HG03103 (cell line): ENCODE results near the gene RBM33.
A peak's percentile ranks its signal among the peaks of the same experiment; 100 is the strongest.
"Not testable (repeated sequence)": the region's sequence is repeated elsewhere in the genome, so short reads cannot be mapped to it uniquely, and the experiment has no call there.

Experiments used
- ATAC-seq: cut with Tn5 transposase; IDR thresholded peaks from one replicate; pipeline ENCODE4 v1.9.1; 2021; ENCODE audit warnings: low read depth; ENCODE audit not compliant: unreplicated experiment

Gene RBM33

GRCh38 chr7:155662343-155663043 lies 18.0 kb downstream of the RBM33 start:
- no peak for ATAC-seq

DNA sequence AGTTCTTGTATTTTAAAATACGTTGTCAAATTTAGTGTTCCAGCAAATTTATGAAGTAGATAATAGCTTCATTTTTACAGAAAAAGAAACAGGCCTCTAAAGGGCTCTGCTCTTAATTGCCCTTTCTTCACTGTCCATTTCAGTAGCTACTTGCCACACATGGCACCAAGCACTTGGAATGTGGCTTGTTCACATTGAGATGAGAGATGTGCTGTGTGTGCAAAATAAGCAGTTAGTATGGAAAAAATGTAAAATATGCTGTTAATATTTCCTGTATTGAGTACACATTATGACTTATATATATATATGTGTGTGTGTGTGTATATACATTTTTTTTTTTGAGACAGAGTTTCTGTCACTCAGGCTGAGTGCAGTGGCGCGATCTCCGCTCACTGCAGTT lies 19.5 kb downstream of the RBM33 start:
- no peak for ATAC-seq

- ATAC-seq: no peak
Observed at GRCh38 chr7:155665079-155665956, 20.9 kb downstream of the RBM33 start.

- ATAC-seq: no peak
Observed at GRCh38 chr7:155665957-155666287, 21.5 kb downstream of the RBM33 start.

DNA sequence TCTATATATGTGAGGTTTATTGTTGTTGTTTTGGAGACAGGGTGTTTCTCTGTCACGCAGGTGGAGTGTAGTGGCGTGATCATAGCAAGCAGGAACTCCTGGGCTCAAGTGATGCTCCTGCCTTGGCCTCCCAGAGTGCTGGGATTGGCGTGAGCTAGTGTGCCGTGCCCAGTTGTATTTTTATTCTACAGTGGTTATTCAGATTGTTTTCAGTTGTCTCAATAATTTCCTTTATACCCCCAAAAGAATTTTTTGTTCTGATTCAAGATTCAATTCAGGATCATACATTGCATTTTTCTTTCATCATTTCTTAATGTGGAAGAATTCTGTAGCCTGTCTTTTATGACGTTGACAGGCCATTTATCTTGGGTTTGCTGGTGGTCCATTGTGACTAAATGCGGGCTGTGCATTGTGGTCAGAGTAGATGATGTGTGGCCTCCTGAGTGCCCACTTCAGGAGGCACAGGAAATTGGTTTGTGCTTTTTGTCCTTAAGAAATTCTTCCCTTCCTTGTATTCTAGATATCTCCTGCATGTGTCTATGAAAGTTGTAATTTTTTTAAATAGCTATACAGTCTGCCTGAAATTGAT lies 22.9 kb downstream of the RBM33 start:
- ATAC-seq: no peak

DNA sequence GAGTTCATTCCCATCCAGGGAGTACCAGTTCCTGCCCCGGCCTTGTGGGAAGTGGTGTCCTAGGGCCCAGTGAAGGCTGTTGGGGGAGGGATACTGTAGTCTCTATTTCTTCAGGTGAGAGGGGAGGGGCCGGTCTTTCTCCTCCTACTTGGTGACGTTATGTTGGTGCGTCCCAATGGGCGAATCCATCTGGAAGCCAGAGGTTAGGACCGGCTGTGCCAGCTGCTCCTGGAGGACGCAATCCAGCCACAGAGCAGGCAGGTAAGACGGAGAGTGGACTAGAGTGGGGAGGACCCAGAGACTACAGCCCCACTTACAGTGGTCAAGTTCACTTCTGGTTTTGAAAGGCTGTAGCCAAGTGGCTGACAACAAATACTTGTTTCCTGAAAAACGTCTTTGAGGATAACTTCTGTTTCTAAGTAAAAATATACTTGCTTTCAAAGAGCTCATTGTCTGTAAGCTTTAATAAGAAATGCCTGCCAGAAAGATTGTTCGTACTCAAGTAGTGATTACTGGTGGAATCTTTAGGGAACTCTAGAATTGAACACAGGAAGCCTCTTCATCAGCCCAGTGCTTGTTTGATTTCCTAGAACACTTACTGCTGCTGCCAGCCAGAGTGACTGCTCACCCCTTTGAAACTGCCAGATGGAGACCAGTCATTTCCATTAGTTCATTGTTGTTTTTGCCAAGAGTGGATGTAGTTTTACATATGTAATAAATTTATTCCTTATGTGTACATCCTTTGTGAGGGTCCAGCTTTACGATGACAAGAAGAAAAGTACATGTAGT lies 25.4 kb downstream of the RBM33 start:
- no peak for ATAC-seq

- ATAC-seq: no peak
Observed at GRCh38 chr7:155670521-155670920, 26.1 kb downstream of the RBM33 start.

GRCh38 chr7:155674556-155674955 lies 30.1 kb downstream of the RBM33 start:
- ATAC-seq: no peak

DNA sequence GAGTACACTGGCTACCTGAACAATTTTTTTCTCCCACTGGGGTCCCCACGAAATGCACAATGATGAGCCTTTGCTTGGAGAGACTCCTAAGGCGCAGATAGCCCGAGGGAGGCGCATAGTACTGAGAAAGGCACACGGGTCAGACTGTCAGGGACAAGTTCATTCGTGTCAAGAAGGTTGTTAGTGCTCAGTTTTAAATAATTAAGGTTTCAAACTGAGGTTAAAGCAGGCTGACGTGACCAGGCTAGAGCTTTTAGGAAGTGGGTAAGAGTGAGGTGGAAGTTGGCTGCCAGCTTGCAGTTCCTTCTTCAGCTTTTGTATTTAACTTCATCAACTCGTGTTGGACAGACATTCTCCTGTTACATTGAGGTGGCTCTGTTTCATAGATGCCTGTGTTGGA lies 31.6 kb downstream of the RBM33 start:
- ATAC-seq: peak; percentile 51

- no peak for ATAC-seq
Observed at GRCh38 chr7:155677688-155678087, 33.2 kb downstream of the RBM33 start.

DNA sequence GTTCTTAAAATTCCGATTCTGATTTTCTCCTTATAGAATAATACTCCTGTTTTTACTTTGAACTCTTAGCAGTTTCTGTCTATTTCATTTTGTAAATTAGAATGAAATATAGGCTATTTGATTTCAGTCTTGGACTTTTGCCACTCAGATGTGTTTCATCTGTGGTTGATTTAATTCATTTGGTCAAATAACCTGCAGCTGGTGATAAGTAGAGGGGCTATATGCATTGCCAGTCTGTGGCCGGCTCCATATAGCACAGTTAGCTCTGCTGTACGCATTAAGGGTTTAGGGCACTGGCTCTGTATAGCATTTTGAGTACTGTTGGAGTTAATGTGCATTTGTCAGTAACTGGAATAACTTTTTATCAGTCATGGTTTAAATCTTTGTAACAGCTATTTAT lies 35.7 kb downstream of the RBM33 start:
- ATAC-seq: no peak

DNA sequence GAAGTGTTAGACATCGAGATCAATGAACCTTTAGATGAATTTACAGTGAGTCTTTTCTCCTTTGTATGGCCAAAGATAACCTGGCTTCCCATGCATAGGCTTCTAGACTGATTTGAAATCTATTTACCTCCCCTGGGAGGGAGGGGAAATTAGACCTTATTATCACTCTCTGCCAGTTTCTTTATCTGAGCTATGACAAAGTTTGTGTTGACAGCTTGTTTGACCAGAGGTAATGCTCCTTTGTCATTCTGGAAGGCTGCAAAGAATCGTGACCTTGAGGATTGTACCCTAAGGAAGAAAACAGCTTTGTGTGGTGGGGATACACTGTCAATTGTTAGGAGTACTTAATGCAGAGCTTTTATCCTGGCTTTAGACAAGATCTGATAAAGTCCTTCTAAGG lies 36.4 kb downstream of the RBM33 start:
- ATAC-seq: no peak

DNA sequence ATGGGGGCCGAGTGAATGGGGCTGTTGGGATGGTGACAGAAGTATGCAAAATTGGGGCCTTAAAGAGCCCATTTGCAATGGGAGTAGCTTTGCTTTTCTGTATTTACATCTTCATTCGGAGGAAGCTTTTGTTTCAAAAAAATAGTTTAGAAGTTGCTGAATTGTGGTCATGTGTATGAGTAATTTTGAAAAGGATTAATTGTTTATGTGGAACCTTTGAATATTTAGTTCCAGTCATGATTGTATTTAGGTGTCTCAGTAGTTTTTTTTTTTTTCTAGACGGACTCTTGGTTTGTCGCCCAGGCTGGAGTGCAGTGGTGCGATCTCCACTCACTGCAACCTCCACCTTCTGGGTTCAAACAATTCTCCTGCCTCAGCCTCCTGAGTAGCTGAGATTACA lies 37.2 kb downstream of the RBM33 start:
- no peak for ATAC-seq

DNA sequence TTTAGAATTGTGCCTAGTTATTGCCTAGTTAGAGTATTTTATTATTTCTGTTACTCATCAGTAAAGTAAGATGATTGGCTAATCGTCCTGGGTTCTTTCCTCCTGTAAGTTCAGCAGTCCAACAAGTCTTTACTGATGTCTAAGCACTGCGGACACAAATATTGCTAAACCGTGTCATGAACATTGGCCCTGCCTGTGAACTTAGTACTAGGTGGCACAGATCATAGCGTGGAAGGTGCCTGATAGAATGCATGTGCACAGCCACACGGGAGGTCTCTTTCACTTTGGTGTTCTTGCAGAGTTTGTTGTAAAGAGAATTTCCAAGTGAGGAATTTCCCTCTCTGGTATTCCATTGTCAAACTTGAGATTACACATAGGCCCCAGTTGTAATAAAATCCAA lies 38.0 kb downstream of the RBM33 start:
- ATAC-seq: no peak

DNA sequence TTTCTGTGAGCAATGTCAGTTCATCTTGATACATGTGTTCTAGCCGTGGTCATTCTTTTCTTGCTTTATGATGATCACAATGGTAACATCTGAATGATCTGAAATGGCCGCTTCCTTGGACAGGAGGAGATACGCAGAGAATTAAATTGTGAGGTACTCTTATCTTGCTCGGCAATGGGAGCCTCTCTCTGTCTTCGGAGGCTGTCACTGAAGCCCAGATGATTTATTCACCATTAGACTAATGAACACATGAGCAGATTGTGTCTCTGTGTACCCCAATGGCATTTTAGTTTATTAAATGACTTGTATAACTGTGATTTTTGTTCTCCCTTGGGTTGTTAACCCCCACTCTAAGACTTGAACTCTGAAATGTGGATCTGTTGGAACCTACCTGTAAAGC lies 38.6 kb downstream of the RBM33 start:
- ATAC-seq: no peak

GRCh38 chr7:155683714-155684113 lies 39.3 kb downstream of the RBM33 start:
- no peak for ATAC-seq

DNA sequence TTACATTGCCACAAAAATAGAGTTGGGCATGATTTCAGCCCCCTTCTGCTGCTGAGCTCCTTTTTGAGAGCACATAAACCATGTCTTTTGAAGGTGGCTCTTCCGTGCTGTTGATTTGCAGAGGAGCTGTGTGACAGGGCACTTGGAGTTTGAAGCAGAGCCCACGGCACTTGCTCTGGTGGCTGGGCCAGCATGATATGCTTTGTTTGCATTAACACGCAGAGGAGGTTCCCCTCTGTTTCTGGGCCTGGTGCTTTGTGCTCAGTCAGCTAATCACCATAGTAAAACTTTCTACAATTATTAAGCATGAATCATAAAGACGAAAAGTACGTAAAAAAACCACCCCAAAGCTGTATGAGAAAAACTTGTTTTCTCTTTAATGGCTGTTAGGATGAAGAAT lies 40.1 kb downstream of the RBM33 start:
- ATAC-seq: no peak

DNA sequence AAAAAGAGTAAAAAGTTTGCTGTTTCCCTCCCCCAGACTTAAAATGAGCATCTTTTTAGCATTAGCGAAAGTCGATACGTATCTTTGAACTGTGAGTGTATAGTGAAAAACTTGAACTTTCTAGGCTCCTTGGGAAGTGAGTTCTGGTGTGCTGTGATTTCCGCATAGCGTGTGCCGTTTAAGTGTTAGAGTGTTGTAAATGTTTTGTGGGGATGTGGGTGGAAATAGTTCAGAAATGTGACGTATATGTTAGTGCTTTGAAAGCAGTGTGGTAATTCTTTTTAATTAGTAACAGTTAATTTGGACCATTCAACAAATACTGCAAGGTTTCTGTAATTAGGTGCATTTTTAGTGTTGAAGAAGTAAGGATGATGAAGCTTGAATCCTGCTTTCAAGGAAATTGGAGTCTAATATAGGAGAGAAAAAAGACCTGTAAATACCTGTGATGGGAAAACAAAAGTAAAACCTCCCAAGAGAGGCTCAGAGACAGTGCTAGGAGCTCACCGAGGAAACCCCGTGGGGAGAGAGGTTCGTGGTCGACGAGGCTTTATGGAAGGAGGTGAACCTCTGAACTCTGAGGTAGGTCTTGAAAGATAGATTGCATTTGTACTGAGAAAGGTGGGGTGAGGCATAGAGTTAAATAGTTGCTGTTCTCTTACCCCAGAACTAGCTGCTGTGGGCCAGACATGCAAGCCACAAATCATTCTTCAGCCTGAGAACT lies 40.8 kb downstream of the RBM33 start:
- no peak for ATAC-seq

GRCh38 chr7:155685791-155686160 lies 41.3 kb downstream of the RBM33 start:
- ATAC-seq: no peak

DNA sequence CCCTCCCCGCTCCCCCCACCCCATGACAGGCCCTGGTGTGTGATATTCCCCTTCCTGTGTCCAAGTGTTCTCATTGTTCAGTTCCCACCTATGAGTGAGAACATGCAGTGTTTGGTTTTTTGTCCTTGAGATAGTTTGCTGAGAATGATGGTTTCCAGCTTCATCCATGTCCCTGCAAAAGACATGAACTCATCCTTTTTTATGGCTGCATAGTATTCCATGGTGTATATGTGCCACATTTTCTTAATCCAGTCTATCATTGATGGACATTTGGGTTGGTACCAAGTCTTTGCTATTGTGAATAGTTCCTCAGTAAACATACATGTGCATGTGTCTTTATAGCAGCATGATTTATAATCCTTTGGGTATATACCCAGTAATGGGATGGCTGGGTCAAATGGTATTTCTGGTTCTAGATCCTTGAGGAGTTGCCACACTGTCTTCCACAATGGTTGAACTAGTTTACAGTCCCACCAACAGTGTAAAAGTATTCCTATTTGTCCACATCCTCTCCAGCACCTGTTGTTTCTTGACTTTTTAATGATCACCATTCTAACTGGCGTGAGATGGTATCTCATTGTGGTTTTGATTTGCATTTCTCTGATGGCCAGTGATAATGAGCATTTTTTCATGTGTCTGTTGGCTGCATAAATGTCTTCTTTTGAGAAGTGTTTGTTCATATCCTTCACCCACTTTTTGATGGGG lies 42.3 kb downstream of the RBM33 start:
- not testable (repeated sequence) for ATAC-seq
